GM12878 (cell line): ENCODE results near the gene TGFBR3. TPM values are rescaled to one million over a fixed set of nuclear protein-coding genes. Genes with fewer than 3 reads are reported as not detected.

ENCODE experiments used
- ATAC-seq: fragments of 200-7000 bp; cut with Tn5 transposase; 3 replicates; pipeline ENCODE4 v1.9.1; 2020; ENCODE audit warnings: mild to moderate bottlenecking, moderate library complexity
- BruUV-seq: library from RNA; stranded (reverse); fragments of 400-500 nt; replicated peaks from 2 replicates; lab custom pipeline; 2021; lab: Mats Ljungman, UMichigan
- CTCF ChIA-PET: fragments of 300-600 bp; sonication (Branson Sonifier 250); formaldehyde crosslinking; extraction: SDS; loops from one replicate; lab custom pipeline; 2021; ENCODE audit warnings: inconsistent platforms; lab: Yijun Ruan, JAX
- POLR2A ChIA-PET: fragments of 350-600 bp; formaldehyde crosslinking; extraction: SDS; loops from one replicate; lab custom pipeline; 2021; ENCODE audit warnings: inconsistent platforms; lab: Charles Lee
- RAD21 ChIA-PET: fragments of 300-600 bp; sonication (Branson Sonifier 250); formaldehyde crosslinking; loops from one replicate; lab custom pipeline; 2023; ENCODE audit warnings: antibody characterized with exemption; ENCODE audit not compliant: unreplicated experiment; lab: Charles Lee
- SMC1A ChIA-PET: fragments of 300-600 bp; sonication (Branson Sonifier 250); formaldehyde crosslinking; loops from one replicate; lab custom pipeline; 2023; ENCODE audit not compliant: unreplicated experiment, uncharacterized antibody; lab: Charles Lee
- DNase-seq: peaks from one replicate; pipeline ENCODE4 v3.0.0-alpha.2; 2011; ENCODE audit warnings: low read depth, low spot score
- FAIRE-seq: peaks from 3 replicates; lab custom pipeline; 2011; peaks lifted over from hg19 to GRCh38; lab: Jason Lieb, UNC
- H2AFZ ChIP-seq: 2 replicates; pipeline ENCODE4 v1.6.0; 2011; ENCODE audit warnings: low read depth, low read length, control low read depth; ENCODE audit not compliant: control insufficient read depth
- H3K27ac ChIP-seq: 2 replicates; pipeline ENCODE4 v1.5.1; 2011; ENCODE audit warnings: control low read depth; ENCODE audit not compliant: control insufficient read depth, insufficient read depth
- H3K27me3 ChIP-seq, 2 experiments: replicated peaks in 1 of 2; 2 replicates each; pipeline versions ENCODE4 v1.6.0 to v1.6.1; 2011; ENCODE audit warnings: low read length in 1 of 2; ENCODE audit not compliant: control insufficient read depth in 2 of 2, insufficient read depth in 2 of 2
- H3K36me3 ChIP-seq, 2 experiments: 2 replicates each; pipeline ENCODE4 v1.5.1; 2011; ENCODE audit warnings: low read length in 1 of 2; ENCODE audit not compliant: control insufficient read depth in 2 of 2, insufficient read depth in 2 of 2
- H3K4me1 ChIP-seq: 2 replicates; pipeline ENCODE4 v1.6.1; 2011; ENCODE audit warnings: mild to moderate bottlenecking, low read length, moderate library complexity, mixed read lengths; ENCODE audit not compliant: control insufficient read depth, insufficient read depth
- H3K4me2 ChIP-seq: 2 replicates; pipeline ENCODE4 v1.6.0; 2011; ENCODE audit warnings: control low read depth; ENCODE audit not compliant: control insufficient read depth, insufficient read depth
- H3K4me3 ChIP-seq: fragments of 200-600 bp; sonication (generic); 2 replicates; pipeline ENCODE4 v1.5.1; 2016
- H3K79me2 ChIP-seq: 2 replicates; pipeline ENCODE4 v1.6.0; 2011; ENCODE audit warnings: low read length; ENCODE audit not compliant: control insufficient read depth, insufficient read depth
- H3K9ac ChIP-seq: 2 replicates; pipeline ENCODE4 v1.8.0; 2011; ENCODE audit warnings: low read length, control low read depth, mixed read lengths; ENCODE audit not compliant: control insufficient read depth, insufficient read depth
- H3K9me3 ChIP-seq: replicated peaks from 3 replicates; pipeline ENCODE4 v1.5.1; 2011; ENCODE audit warnings: mild to moderate bottlenecking, low read length; ENCODE audit not compliant: control insufficient read depth, insufficient read depth
- H4K20me1 ChIP-seq: 2 replicates; pipeline ENCODE4 v1.6.0; 2011; ENCODE audit not compliant: control insufficient read depth, insufficient read depth
- BACH1 ChIP-seq: fragments of 450-650 bp; IDR thresholded peaks from 2 replicates; pipeline ENCODE4 v1.6.1; 2017; ENCODE audit warnings: mild to moderate bottlenecking, borderline replicate concordance
- ETV6 ChIP-seq, 2 experiments: fragments of 450-650 bp in 1 of 2; IDR thresholded peaks in 1 of 2; conservative IDR thresholded peaks in 1 of 2; 2 replicates each; pipeline ENCODE4 v1.6.1; 2014; ENCODE audit warnings: antibody characterized with exemption in 1 of 2, borderline replicate concordance in 1 of 2, low read depth in 1 of 2, mild to moderate bottlenecking in 1 of 2, moderate library complexity in 1 of 2
- FOXK2 ChIP-seq: fragments of 450-650 bp; IDR thresholded peaks from 2 replicates; pipeline ENCODE4 v1.6.1; 2017; ENCODE audit warnings: mild to moderate bottlenecking, moderate library complexity
- IKZF1 ChIP-seq: fragments of 450-650 bp; conservative IDR thresholded peaks from 2 replicates; pipeline ENCODE4 v1.6.1; 2017; ENCODE audit warnings: antibody characterized with exemption, mild to moderate bottlenecking
- IRF4 ChIP-seq: IDR thresholded peaks from 2 replicates; pipeline ENCODE4 v1.6.1; 2011; ENCODE audit warnings: low read depth, low read length
- KLF5 ChIP-seq: fragments of 450-650 bp; IDR thresholded peaks from 2 replicates; pipeline ENCODE4 v1.6.1; 2014; ENCODE audit warnings: mild to moderate bottlenecking; ENCODE audit not compliant: partially characterized antibody
- MEF2A ChIP-seq: IDR thresholded peaks from 2 replicates; pipeline ENCODE4 v1.6.1; 2011; ENCODE audit warnings: low read depth, mild to moderate bottlenecking, low read length, moderate library complexity; ENCODE audit not compliant: insufficient read depth
- MYC ChIP-seq: IDR thresholded peaks from 2 replicates; pipeline ENCODE4 v1.6.1; 2011; ENCODE audit warnings: mild to moderate bottlenecking, low read length, moderate library complexity, inconsistent platforms; ENCODE audit not compliant: insufficient read depth, insufficient replicate concordance, insufficient read length, severe bottlenecking
- PML ChIP-seq: IDR thresholded peaks from 2 replicates; pipeline ENCODE4 v1.6.1; 2012; ENCODE audit warnings: low read length, inconsistent platforms
- ZNF687 ChIP-seq: fragments of 450-650 bp; IDR thresholded peaks from 2 replicates; pipeline ENCODE4 v1.6.1; 2017; ENCODE audit warnings: mild to moderate bottlenecking, moderate library complexity
- ZZZ3 ChIP-seq: IDR thresholded peaks from 2 replicates; pipeline ENCODE4 v1.6.1; 2011; ENCODE audit warnings: low read depth; ENCODE audit not compliant: control insufficient read depth, insufficient read length
- WGBS: methylation state at CpG from one replicate; pipeline ENCODE4 v1.1.6; 2016; ENCODE audit warnings: low lambda C conversion rate; ENCODE audit not compliant: insufficient replicate concordance, insufficient coverage; ENCODE audit errors: missing lambda C conversion rate; 5-methylcytosine and 5-hydroxymethylcytosine counted together
- in situ Hi-C: fragments of 300-500 bp; cut with MboI; formaldehyde crosslinking; loops from 9 replicates; pipeline ENCODE4 v1.14.3; 2018; ENCODE audit warnings: mixed read lengths
- intact Hi-C: fragments of 100-400 bp; cut with micrococcal nuclease; formaldehyde crosslinking; loops from one replicate; pipeline ENCODE4 v1.14.2; 2022; ENCODE audit not compliant: unreplicated experiment
- polyA plus RNA-seq, 11 experiments: library from polyadenylated mRNA; depleted of rRNA in 4 of 11; unstranded in 6 of 11; stranded (reverse) in 5 of 11; fragments of >200 nt; fragmentation: Nextera tagmentation in 4 of 11; fragmentation: Illumina TruSeq in 1 of 11; extraction: Ambion mirVana in 4 of 11; extraction: Trizol in 1 of 11; gene quantifications; 1 replicate in 1 of 11; 2 replicates in 10 of 11; pipeline versions ENCODE4 v1.2.1 to v1.2.3, GENCODE V29; 2011 to 2016; ENCODE audit warnings: inconsistent platforms in 2 of 11, missing spikeins in 2 of 11, low read depth in 1 of 11
- total RNA-seq, 4 experiments: library from RNA; depleted of rRNA in 3 of 4; stranded (reverse); fragments of >200 nt in 3 of 4; fragmentation: Illumina TruSeq in 1 of 4; extraction: Trizol in 1 of 4; gene quantifications; 2 replicates each; pipeline versions ENCODE4 v1.2.1 to v1.2.3, GENCODE V29; 2013 to 2021
- TF ChIP-seq, protein P1 (sequence below): fragments of 450-650 bp; formaldehyde crosslinking; IDR thresholded peaks from 2 replicates; pipeline ENCODE4 v1.5.0; 2022; ENCODE audit warnings: mild to moderate bottlenecking, missing genetic modification characterization

Gene TGFBR3
- total and polyA plus RNA-seq, 10 of the 15 experiments (the other 5 are each of a cell fraction or from before 2014, with no cell fraction given), result 2.7 to 16.5 (median 12.6) TPM

DNA sequence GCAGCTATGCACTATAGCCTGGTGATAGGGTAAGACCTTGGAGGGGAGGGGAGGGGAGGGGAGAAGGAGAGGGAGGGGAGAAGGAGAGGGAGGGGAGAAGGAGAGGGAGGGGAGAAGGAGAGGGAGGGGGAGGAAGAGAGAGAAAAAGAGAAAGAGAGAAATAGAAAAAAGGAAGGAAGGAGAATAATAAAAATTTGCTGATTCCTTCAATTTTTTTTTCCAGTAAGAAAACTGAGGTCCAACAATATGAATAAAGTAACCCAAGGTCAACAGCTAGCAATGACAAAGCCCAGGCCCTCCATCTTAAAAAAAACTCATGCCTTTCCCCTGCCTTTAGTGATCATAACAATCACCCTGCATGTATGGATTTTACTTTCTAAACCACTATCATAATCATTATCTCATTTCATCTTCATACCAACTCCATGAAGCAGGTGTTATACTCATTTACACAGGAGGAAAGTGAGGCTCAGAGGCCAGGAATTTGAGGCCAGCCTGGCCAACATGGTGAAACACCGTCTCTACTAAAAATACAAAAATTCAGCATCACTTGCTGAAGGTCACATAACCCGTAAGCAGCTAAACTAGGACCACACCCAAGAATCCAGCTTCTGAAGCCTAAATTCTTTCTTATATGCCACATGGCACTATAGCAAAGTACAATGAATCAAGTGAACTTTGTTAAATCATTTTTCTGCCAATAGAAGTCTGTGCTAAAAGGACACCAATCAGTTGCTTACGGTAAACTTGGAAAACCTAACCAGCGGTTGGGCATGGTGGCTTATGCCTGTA, 39.9 kb upstream of the TGFBR3 start:
- no peak overlapping the region for H3K4me2 ChIP-seq
- no peaks in the 10 kb centered on the region for H4K20me1 ChIP-seq
- H2AFZ ChIP-seq, result no peak overlapping the region
- 50% methylated on average over 4 of the region's 4 CpGs for WGBS
- ChIA-PET RAD21 (interaction anchor here (0.6 to 1.2 kb wide), 5 partner anchors 123 to 760 kb away, joined by 3 read pairs; no protein-coding TSS in a partner anchor), CTCF (interaction anchor here (0.7 to 5.1 kb wide), 6 partner anchors 406 to 642 kb away, joined by 3 to 55 read pairs (median 4); partner anchors contain the start of gene CDC7), SMC1A (interaction anchor here (1.4 to 2.2 kb wide), 2 partner anchors 412 to 414 kb away, joined by 8 to 9 read pairs; no protein-coding TSS in a partner anchor), POLR2A (interaction anchor here (0.6 kb wide), 1 partner anchor 1317 kb away, joined by 4 read pairs; no protein-coding TSS in a partner anchor)
- H3K36me3 ChIP-seq, result no peaks in the 10 kb centered on the region
- no peaks in the 10 kb centered on the region for H3K9me3 ChIP-seq
- ATAC-seq (no peak), FAIRE-seq (no peak), DNase-seq (no peak)
- H3K27ac ChIP-seq, result no peak overlapping the region
- H3K4me3 ChIP-seq, result no peak overlapping the region
- H3K27me3 ChIP-seq, result no peaks in the 10 kb centered on the region
- intact Hi-C loops (loop anchor here (5.0 kb wide), 2 partner anchors 519 to 759 kb away; no protein-coding TSS in a partner anchor), in situ Hi-C loops (loop anchor here (5.0 to 10.0 kb wide), 3 partner anchors 414 to 761 kb away; no protein-coding TSS in a partner anchor)
- H3K4me1 ChIP-seq, result no peaks in the 10 kb centered on the region
- no peaks in the 10 kb centered on the region for H3K79me2 ChIP-seq
- H3K9ac ChIP-seq, result no peak overlapping the region
- BruUV-seq, result no TSS peak
- TF ChIP-seq ZZZ3, result no peak
- TF ChIP-seq, protein P1, sequence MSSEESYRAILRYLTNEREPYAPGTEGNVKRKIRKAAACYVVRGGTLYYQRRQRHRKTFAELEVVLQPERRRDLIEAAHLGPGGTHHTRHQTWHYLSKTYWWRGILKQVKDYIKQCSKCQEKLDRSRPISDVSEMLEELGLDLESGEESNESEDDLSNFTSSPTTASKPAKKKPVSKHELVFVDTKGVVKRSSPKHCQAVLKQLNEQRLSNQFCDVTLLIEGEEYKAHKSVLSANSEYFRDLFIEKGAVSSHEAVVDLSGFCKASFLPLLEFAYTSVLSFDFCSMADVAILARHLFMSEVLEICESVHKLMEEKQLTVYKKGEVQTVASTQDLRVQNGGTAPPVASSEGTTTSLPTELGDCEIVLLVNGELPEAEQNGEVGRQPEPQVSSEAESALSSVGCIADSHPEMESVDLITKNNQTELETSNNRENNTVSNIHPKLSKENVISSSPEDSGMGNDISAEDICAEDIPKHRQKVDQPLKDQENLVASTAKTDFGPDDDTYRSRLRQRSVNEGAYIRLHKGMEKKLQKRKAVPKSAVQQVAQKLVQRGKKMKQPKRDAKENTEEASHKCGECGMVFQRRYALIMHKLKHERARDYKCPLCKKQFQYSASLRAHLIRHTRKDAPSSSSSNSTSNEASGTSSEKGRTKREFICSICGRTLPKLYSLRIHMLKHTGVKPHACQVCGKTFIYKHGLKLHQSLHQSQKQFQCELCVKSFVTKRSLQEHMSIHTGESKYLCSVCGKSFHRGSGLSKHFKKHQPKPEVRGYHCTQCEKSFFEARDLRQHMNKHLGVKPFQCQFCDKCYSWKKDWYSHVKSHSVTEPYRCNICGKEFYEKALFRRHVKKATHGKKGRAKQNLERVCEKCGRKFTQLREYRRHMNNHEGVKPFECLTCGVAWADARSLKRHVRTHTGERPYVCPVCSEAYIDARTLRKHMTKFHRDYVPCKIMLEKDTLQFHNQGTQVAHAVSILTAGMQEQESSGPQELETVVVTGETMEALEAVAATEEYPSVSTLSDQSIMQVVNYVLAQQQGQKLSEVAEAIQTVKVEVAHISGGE, result no peak
- TF ChIP-seq ETV6 (conservative IDR thresholded peaks at IDR 0.05 in 1 of 2, IDR thresholded peaks at IDR 0.05 in 1 of 2; ENCODE audit: borderline replicate concordance in 1 of 2, low read depth in 1 of 2), result no peak
- TF ChIP-seq PML, result no peak
- TF ChIP-seq BACH1, result no peak
- TF ChIP-seq MYC, result no peak
- no peak for TF ChIP-seq ZNF687
- TF ChIP-seq FOXK2, result no peak
- no peak for TF ChIP-seq MEF2A
- TF ChIP-seq IRF4, result no peak
- TF ChIP-seq IKZF1, result no peak
- no peak for TF ChIP-seq KLF5
